HS-5 (cell line): ENCODE measurements around the gene AATK.

Experiments
- DNase-seq: peaks from one replicate; pipeline ENCODE4 v3.0.0-alpha.2; 2012; ENCODE audit warnings: low read depth

Gene AATK

GRCh38 chr17:81112450-81112849, 53.6 kb downstream of the AATK start:
- DNase-seq: no peak

- no peak for DNase-seq
Measured at GRCh38 chr17:81111066-81111465, 55.0 kb downstream of the AATK start.

GRCh38 chr17:81110488-81111040, 55.5 kb downstream of the AATK start:
- DNase-seq: no peak

GRCh38 chr17:81109957-81110356, 56.1 kb downstream of the AATK start:
- DNase-seq: no peak

- no peak for DNase-seq
Measured at GRCh38 chr17:81108220-81108619, 57.8 kb downstream of the AATK start.

GRCh38 chr17:81106716-81107115, 59.3 kb downstream of the AATK start:
- DNase-seq: no peak

- DNase-seq: no peak
Measured at GRCh38 chr17:81103379-81103778, 62.6 kb downstream of the AATK start.

- DNase-seq: no peak
Measured at GRCh38 chr17:81102869-81103268, 63.2 kb downstream of the AATK start.

- DNase-seq: no peak
Measured at GRCh38 chr17:81102352-81102751, 63.7 kb downstream of the AATK start.

GRCh38 chr17:81101614-81102306, 64.3 kb downstream of the AATK start:
- DNase-seq: no peak

GRCh38 chr17:81100668-81101067, 65.4 kb downstream of the AATK start:
- no peak for DNase-seq

GRCh38 chr17:81099888-81100287, 66.1 kb downstream of the AATK start:
- no peak for DNase-seq

- DNase-seq: no peak
Measured at GRCh38 chr17:81097943-81098308, 68.1 kb downstream of the AATK start.

GRCh38 chr17:81097134-81097942, 68.7 kb downstream of the AATK start:
- DNase-seq: no peak

- DNase-seq: no peak
Measured at GRCh38 chr17:81096741-81097133, 69.3 kb downstream of the AATK start.

- DNase-seq: no peak
Measured at GRCh38 chr17:81095383-81095762, 70.6 kb downstream of the AATK start.

GRCh38 chr17:81094509-81095382, 71.3 kb downstream of the AATK start:
- peak; percentile 98 for DNase-seq

- no peak for DNase-seq
Measured at GRCh38 chr17:81093619-81094508, 72.2 kb downstream of the AATK start.

- DNase-seq: no peak
Measured at GRCh38 chr17:81092518-81093095, 73.4 kb downstream of the AATK start.

GRCh38 chr17:81091774-81092517, 74.1 kb downstream of the AATK start:
- DNase-seq: no peak
